ENCODE data around the gene ARHGAP26. TPM values are rescaled to one million over a fixed set of nuclear protein-coding genes. Genes with fewer than 3 reads are reported as not detected.
A peak's percentile ranks its signal among the peaks of the same experiment; 100 is the strongest.

The ARHGAP26 gene
- polyA plus RNA-seq, 3 donors: 26.5 to 56.8 (median 28.7) TPM

DNA sequence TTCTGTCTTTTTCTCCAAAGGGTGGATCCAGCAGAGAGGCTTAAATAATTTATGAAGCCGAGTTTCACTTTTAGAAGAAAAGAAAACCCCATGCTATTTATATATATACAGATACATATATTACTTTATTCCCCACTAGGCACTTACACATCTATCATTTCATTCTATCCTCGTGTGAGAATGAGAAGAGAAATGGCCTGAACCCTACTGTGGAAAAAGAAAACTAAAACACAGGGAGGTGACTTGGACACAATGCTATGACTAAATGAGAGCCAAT is 438.1 kb downstream of the ARHGAP26 start:
- H3K9me3 ChIP-seq (replicated peaks in 1 of 2; ENCODE audit: control insufficient read depth in 1 of 2, insufficient read depth in 1 of 2, low read length in 2 of 2): no peaks in the 10 kb centered on the region
- H3K27me3 Mint-ChIP-seq (ENCODE audit: low read depth in 3 of 3): peaks cover 0 to 1% (median 0%) of the 10 kb centered on the region in 3 donors
- no peak overlapping the region for H3K9ac ChIP-seq (ENCODE audit: insufficient read depth, low read length, poor library complexity, severe bottlenecking)
- H3K36me3 Mint-ChIP-seq: peaks cover 56 to 65% of the 10 kb centered on the region in 2 donors
- no peak overlapping the region for H3K27ac ChIP-seq (ENCODE audit: low read depth in 1 of 2, low read length in 2 of 2)
- H3K27ac Mint-ChIP-seq: no peak overlapping the region
- peaks cover 6% of the 10 kb centered on the region for H3K4me1 Mint-ChIP-seq
- intact Hi-C loops (cut with micrococcal nuclease): no loop called here
- H3K9me3 Mint-ChIP-seq: no peaks in the 10 kb centered on the region
- no CpG with 5 or more reads among the region's 2 CpGs for WGBS (ENCODE audit: insufficient coverage)
- no peaks in the 10 kb centered on the region for H3K27me3 ChIP-seq (ENCODE audit: control insufficient read depth in 2 of 2, insufficient read depth in 2 of 2, low read length in 2 of 2)
- H3K4me3 Mint-ChIP-seq: no peak overlapping the region
- H4K20me1 ChIP-seq (ENCODE audit: insufficient read depth, low read length): peaks cover 27% of the 10 kb centered on the region
- no peak overlapping the region for H2AFZ ChIP-seq (ENCODE audit: insufficient read depth, low read depth, low read length, poor library complexity, severe bottlenecking)
- TF ChIP-seq, protein P1, sequence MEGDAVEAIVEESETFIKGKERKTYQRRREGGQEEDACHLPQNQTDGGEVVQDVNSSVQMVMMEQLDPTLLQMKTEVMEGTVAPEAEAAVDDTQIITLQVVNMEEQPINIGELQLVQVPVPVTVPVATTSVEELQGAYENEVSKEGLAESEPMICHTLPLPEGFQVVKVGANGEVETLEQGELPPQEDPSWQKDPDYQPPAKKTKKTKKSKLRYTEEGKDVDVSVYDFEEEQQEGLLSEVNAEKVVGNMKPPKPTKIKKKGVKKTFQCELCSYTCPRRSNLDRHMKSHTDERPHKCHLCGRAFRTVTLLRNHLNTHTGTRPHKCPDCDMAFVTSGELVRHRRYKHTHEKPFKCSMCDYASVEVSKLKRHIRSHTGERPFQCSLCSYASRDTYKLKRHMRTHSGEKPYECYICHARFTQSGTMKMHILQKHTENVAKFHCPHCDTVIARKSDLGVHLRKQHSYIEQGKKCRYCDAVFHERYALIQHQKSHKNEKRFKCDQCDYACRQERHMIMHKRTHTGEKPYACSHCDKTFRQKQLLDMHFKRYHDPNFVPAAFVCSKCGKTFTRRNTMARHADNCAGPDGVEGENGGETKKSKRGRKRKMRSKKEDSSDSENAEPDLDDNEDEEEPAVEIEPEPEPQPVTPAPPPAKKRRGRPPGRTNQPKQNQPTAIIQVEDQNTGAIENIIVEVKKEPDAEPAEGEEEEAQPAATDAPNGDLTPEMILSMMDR (IDR thresholded peaks at IDR 0.05): no peak
- H3K79me2 ChIP-seq (ENCODE audit: insufficient read depth, low read length): no peaks in the 10 kb centered on the region
- H3K4me2 ChIP-seq (replicated peaks; ENCODE audit: extremely low read depth, low read length, poor library complexity, severe bottlenecking): no peak overlapping the region
- no peak overlapping the region for H3K4me3 ChIP-seq (replicated peaks in 1 of 3; ENCODE audit: low read depth in 2 of 3, low read length in 3 of 3)
- H3K4me1 ChIP-seq (ENCODE audit: control insufficient read depth in 1 of 2, insufficient read depth in 2 of 2, low read length in 2 of 2): no peaks in the 10 kb centered on the region
- no peak for DNase-seq
- peaks cover 17 to 55% of the 10 kb centered on the region in 2 donors for H3K36me3 ChIP-seq (replicated peaks in 1 of 2; ENCODE audit: control insufficient read depth in 1 of 2, insufficient read depth in 2 of 2, low read length in 2 of 2)

DNA sequence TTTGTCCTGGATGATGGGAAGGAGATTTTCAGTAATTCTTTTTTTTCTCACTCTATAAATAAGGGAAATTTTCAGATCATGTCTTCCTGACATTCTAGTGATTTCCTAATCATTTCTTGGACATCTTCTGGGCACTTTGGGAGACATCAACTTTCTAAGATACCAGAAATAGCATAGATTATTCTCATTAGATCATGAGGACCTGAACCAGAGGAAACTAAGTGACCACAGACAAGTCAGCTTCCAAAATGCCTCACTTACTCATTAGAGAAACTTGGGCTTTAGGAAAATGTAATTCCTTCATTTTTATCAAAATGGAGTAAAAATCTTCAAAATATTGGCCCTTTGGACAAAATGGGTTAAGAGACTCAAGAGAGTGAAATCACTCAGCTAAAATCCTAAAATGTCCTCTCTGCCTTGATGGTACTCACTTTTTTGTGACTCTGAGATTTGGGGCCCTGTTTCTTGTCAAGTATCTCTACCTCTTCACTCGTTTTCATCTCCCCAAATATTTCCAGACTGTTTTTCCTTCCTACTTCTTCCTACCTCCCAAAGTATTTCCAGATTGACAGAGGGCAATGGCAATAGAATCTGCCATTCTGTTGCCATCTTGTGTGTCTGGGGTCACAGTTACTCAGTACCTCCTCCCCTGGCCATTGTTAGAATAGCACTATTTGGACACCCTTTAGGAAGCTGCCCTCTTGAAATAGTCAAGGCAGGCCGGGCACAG is 438.8 kb downstream of the ARHGAP26 start:
- H3K4me3 Mint-ChIP-seq: no peak overlapping the region
- peaks cover 62 to 71% of the 10 kb centered on the region in 2 donors for H3K36me3 Mint-ChIP-seq
- intact Hi-C loops (cut with micrococcal nuclease): no loop called here
- Histone ChIP-seq H3K4me3 (replicated peaks in 1 of 3; ENCODE audit: low read depth in 2 of 3, low read length in 3 of 3) (no peak overlapping the region), H3K9me3 (replicated peaks in 1 of 2; ENCODE audit: control insufficient read depth in 1 of 2, insufficient read depth in 1 of 2, low read length in 2 of 2) (no peaks in the 10 kb centered on the region), H3K4me2 (replicated peaks; ENCODE audit: extremely low read depth, low read length, poor library complexity, severe bottlenecking) (no peak overlapping the region), H3K4me1 (ENCODE audit: control insufficient read depth in 1 of 2, insufficient read depth in 2 of 2, low read length in 2 of 2) (no peaks in the 10 kb centered on the region), H3K27me3 (ENCODE audit: control insufficient read depth in 2 of 2, insufficient read depth in 2 of 2, low read length in 2 of 2) (no peaks in the 10 kb centered on the region), H3K27ac (ENCODE audit: low read depth in 1 of 2, low read length in 2 of 2) (no peak overlapping the region), H3K9ac (ENCODE audit: insufficient read depth, low read length, poor library complexity, severe bottlenecking) (no peak overlapping the region), H3K36me3 (replicated peaks in 1 of 2; ENCODE audit: control insufficient read depth in 1 of 2, insufficient read depth in 2 of 2, low read length in 2 of 2) (peaks cover 17 to 62% of the 10 kb centered on the region in 2 donors), H4K20me1 (ENCODE audit: insufficient read depth, low read length) (peaks cover 27% of the 10 kb centered on the region), H3K79me2 (ENCODE audit: insufficient read depth, low read length) (no peaks in the 10 kb centered on the region), H2AFZ (ENCODE audit: insufficient read depth, low read depth, low read length, poor library complexity, severe bottlenecking) (no peak overlapping the region)
- no peak for DNase-seq
- H3K4me1 Mint-ChIP-seq: peaks cover 9% of the 10 kb centered on the region
- 100% methylated on average over 1 of the region's 2 CpGs for WGBS (ENCODE audit: insufficient coverage)
- TF ChIP-seq, protein P1 (IDR thresholded peaks at IDR 0.05): peak; percentile 14
- H3K27ac Mint-ChIP-seq: no peak overlapping the region
- peaks cover 0 to 1% (median 0%) of the 10 kb centered on the region in 3 donors for H3K27me3 Mint-ChIP-seq (ENCODE audit: low read depth in 3 of 3)
- no peaks in the 10 kb centered on the region for H3K9me3 Mint-ChIP-seq
